ENCODE measurements around the gene RPS6KC1. TPM values are rescaled to one million over a fixed set of nuclear protein-coding genes. Genes with fewer than 3 reads are reported as not detected.
"Not testable (repeated sequence)": the region's sequence is repeated elsewhere in the genome, so short reads cannot be mapped to it uniquely, and the experiment has no call there.

RPS6KC1 gene
- 10 to 100 TPM; 16.8 to 24.3 (median 20.2) TPM for polyA plus RNA-seq (ENCODE audit: insufficient read length in 10 of 10)
- long read RNA-seq, donor 1, partial matches to known transcripts = 7 of 7 reads
- long read RNA-seq, donor 1, other reads (novel, unspliced or antisense) = 0 of 7 reads
- long read RNA-seq, donor 2, partial matches to known transcripts = 5 of 5 reads
- long read RNA-seq, donor 2, other reads (novel, unspliced or antisense) = 0 of 5 reads
- long read RNA-seq, donor 3 = 0 reads
- long read RNA-seq, donor 4 = 0 reads
- long read RNA-seq, donor 5, full-length matches to known transcripts = 1 of 1 reads
- long read RNA-seq, donor 5, partial matches to known transcripts = 0 of 1 reads
- long read RNA-seq, donor 5, other reads (novel, unspliced or antisense) = 0 of 1 reads
- long read RNA-seq, donor 6 = 0 reads
- long read RNA-seq, donor 7 = 0 reads
- long read RNA-seq, donor 8 = 0 reads
- long read RNA-seq, donor 9 = 0 reads

- DNase-seq = peak; percentile 82 to 95 (median 87)
These were observed at the start of gene RPS6KC1 for GRCh38 chr1:213051127-213051880. TSS of gene RPS6KC1 (plus strand) at chr1:213051241. CDS start at chr1:213051405, 164 bp downstream.

GRCh38 chr1:213003256-213003655, 47.8 kb upstream of the RPS6KC1 start:
- DNase-seq = no peak

GRCh38 chr1:213008564-213008963, 42.5 kb upstream of the RPS6KC1 start:
- DNase-seq = no peak

- peak in 2 of 3 donors; percentile 6 to 10 for DNase-seq
These were observed 36.4 kb upstream of the RPS6KC1 start for GRCh38 chr1:213014642-213015041.

- DNase-seq = peak; percentile 98 to 100 (median 99)
These were observed 35.7 kb upstream of the RPS6KC1 start, which contains the start of gene ANGEL2 for GRCh38 chr1:213015099-213016050. TSS of gene ANGEL2 (minus strand) at chr1:213015867. CDS start at chr1:213015671, 196 bp downstream.

GRCh38 chr1:213017447-213018273, 33.4 kb upstream of the RPS6KC1 start:
- DNase-seq = no peak

GRCh38 chr1:213019450-213019849, 31.6 kb upstream of the RPS6KC1 start:
- DNase-seq = no peak

GRCh38 chr1:213020016-213020415, 31.0 kb upstream of the RPS6KC1 start:
- no peak for DNase-seq

GRCh38 chr1:213027024-213027423, 24.0 kb upstream of the RPS6KC1 start:
- DNase-seq = not testable (repeated sequence)

GRCh38 chr1:213032651-213033050, 18.4 kb upstream of the RPS6KC1 start:
- DNase-seq = no peak

- DNase-seq = no peak
These were observed 16.3 kb upstream of the RPS6KC1 start for GRCh38 chr1:213034713-213035112.

GRCh38 chr1:213035573-213035972, 15.5 kb upstream of the RPS6KC1 start:
- no peak for DNase-seq

- peak in 1 of 3 donors; percentile 27 for DNase-seq
These were observed 9.6 kb upstream of the RPS6KC1 start for GRCh38 chr1:213041443-213041842.

- DNase-seq = not testable (repeated sequence)
These were observed 5.5 kb upstream of the RPS6KC1 start for GRCh38 chr1:213045321-213046226.

GRCh38 chr1:213049232-213049631, 1.8 kb upstream of the RPS6KC1 start:
- DNase-seq = no peak

- DNase-seq = no peak
These were observed 305 bp upstream of the RPS6KC1 start for GRCh38 chr1:213050745-213051126.

GRCh38 chr1:213051881-213052202, 801 bp downstream of the RPS6KC1 start:
- DNase-seq = no peak

- no peak for DNase-seq
These were observed 2.4 kb downstream of the RPS6KC1 start for GRCh38 chr1:213053455-213053854.

GRCh38 chr1:213054142-213054541, 3.1 kb downstream of the RPS6KC1 start:
- DNase-seq = no peak
